ENCODE measurements around the gene PIK3CB.

- no peak for TF ChIP-seq CTCF (IDR thresholded peaks at IDR 0.05)
- no peak for TF ChIP-seq REST (IDR thresholded peaks at IDR 0.05; ENCODE audit: insufficient read depth in 1 of 2, low read depth in 2 of 2, low read length in 1 of 2)
- TF ChIP-seq POLR2AphosphoS5 (IDR thresholded peaks at IDR 0.05; ENCODE audit: low read depth, low read length) = no peak
Measured at GRCh38 chr3:138681463-138682220, 153.1 kb downstream of the PIK3CB start.
